ENCODE data around the gene NIM1K.

The NIM1K gene

DNA sequence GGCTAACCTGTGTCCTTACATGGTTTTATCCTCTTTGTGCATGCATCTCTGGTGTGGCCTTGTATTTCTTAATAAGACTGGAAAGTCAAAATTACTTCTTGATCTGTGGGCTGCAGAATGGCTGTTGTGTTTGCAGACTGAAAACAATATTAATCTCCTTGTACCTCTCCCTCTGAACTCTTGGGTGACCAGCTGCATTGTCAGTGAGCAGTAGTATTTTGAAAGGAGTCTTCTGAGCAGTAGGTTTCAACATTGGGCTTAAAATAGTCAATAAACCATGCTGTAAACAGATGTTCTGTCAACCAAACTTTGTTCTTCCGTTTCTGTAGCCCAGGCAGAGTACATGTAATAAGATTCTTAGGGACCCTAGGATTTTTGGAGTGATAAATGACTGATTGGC, 26.7 kb upstream of the NIM1K start:
- DNase-seq (ENCODE audit: low read depth), result no peak
- no peak for TF ChIP-seq CTCF (IDR thresholded peaks at IDR 0.05; ENCODE audit: low read depth, low read length, missing control alignments)
- no peak overlapping the region for H3K4me3 ChIP-seq (ENCODE audit: low read depth, low read length)

DNA sequence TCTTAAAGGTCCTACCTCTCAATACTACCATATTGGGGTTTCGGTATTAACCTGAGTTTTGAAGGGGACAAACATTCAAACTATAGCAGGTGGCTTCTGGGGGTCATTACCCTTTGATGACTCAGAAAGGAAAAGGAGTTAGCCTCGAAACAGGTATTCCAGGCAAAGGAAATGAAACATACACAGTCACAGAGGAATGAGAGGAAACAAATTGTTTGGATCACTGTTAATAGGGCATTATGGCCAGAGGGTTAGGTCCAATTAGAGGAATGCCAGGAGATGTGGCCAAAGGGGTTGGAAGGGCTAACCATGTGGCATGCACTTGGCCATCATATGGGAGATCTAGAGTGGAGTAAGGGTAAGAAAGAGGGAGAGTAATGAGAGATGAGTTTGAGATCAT, 23.9 kb upstream of the NIM1K start:
- TF ChIP-seq CTCF (IDR thresholded peaks at IDR 0.05; ENCODE audit: low read depth, low read length, missing control alignments), result no peak
- no peak overlapping the region for H3K4me3 ChIP-seq (ENCODE audit: low read depth, low read length)
- no peak for DNase-seq (ENCODE audit: low read depth)

DNA sequence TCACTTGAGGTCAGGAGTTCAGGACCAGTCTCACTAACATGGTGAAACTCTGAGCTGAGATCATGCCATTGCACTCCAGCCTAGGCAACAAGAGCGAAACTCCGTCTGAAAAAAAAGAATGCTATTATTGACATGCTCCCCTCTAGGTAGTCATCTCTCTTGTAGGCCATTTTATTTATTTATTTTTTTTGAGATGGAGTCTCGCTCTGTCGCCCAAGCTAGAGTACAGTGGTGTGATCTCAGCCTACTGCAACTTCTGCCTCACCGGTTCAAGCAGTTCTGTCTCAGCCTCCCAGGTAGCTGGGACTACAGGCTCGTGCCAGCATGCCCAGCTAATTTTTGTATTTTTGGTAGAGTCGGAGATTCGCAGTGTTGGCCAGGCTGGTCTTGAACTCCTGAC, 20.6 kb upstream of the NIM1K start:
- no peak overlapping the region for H3K4me3 ChIP-seq (ENCODE audit: low read depth, low read length)
- DNase-seq (ENCODE audit: low read depth), result no peak
- TF ChIP-seq CTCF (IDR thresholded peaks at IDR 0.05; ENCODE audit: low read depth, low read length, missing control alignments), result no peak

DNA sequence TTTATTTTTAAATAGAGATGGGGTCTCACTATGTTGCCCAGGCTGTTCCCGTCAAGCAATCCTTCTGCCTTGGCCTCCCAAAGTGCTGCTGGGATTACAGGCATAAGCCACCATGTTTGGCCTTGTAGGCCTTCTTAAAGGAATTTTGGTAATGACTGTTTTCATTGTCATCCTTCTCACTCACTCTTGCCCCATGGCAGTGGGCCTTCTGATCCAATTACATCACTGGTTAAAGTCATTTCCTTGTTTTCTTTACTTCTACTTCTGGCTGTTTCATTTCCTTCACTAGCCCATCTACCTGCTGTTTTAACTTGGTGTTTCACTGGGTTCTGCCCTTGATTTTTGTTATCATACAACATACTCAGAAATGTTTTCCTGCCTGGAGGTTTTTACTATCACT, 20.1 kb upstream of the NIM1K start:
- no peak overlapping the region for H3K4me3 ChIP-seq (ENCODE audit: low read depth, low read length)
- no peak for TF ChIP-seq CTCF (IDR thresholded peaks at IDR 0.05; ENCODE audit: low read depth, low read length, missing control alignments)
- DNase-seq (ENCODE audit: low read depth), result no peak

DNA sequence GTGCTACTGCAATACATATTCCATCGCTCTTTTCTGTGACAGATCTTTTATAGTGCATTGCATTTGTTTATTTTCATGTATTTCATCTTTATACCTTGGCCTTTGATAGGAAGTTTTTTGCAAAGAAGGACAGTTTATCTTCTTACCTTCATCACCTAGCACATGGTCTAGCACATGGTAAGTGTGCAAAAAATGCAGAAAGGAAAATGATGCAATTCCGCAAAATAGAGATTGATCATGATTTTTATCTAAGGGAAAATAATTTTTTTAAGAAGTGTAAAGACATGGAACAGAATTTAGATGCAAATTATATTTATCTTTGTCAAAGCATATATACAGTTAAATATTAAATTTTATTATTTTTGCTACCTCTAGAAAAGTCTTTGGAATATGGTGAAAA, 19.2 kb upstream of the NIM1K start:
- DNase-seq (ENCODE audit: low read depth), result no peak
- H3K4me3 ChIP-seq (ENCODE audit: low read depth, low read length), result no peak overlapping the region
- TF ChIP-seq CTCF (IDR thresholded peaks at IDR 0.05; ENCODE audit: low read depth, low read length, missing control alignments), result no peak

DNA sequence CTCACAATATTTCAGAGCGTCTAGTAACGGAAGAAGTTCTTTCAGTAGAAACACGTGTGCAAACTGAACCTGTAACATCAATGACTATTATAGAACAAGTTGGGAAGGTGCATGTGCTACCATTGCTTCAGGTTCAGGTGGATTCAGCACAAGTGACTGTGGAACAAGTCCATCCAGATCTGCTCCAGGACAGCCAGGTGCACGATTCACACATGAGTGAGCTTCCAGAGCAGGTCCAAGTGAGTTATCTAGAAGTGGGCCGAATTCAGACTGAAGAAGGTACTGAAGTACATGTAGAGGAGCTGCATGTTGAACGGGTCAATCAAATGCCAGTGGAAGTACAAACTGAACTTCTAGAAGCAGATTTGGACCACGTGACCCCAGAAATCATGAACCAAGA, 17.4 kb upstream of the NIM1K start:
- DNase-seq (ENCODE audit: low read depth), result no peak
- no peak for TF ChIP-seq CTCF (IDR thresholded peaks at IDR 0.05; ENCODE audit: low read depth, low read length, missing control alignments)
- H3K4me3 ChIP-seq (ENCODE audit: low read depth, low read length), result no peak overlapping the region

DNA sequence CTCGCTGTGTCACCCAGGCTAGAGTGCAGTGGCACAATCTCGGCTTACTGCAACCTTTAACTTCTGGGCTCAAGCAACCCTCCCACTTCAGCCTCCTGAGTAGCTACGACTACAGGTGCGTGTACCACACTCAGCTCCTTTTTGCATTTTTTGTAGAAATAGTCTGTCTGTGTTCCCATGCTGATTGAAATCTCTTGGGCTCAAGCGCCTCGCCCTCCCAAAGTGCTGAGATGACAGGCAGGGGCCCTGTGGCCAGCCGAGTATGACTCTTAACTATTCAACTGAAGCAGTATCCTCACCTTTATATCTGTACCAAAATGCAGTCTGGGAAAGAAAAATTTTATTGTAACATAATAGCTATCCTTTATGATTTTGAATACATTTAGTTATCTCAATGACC, 12.2 kb upstream of the NIM1K start:
- TF ChIP-seq CTCF (IDR thresholded peaks at IDR 0.05; ENCODE audit: low read depth, low read length, missing control alignments), result no peak
- H3K4me3 ChIP-seq (ENCODE audit: low read depth, low read length), result no peak overlapping the region
- DNase-seq (ENCODE audit: low read depth), result no peak
